ENCODE results near the gene PRIMA1.
"Not testable (repeated sequence)": the region's sequence is repeated elsewhere in the genome, so short reads cannot be mapped to it uniquely, and the experiment has no call there.

Gene PRIMA1, protein sequence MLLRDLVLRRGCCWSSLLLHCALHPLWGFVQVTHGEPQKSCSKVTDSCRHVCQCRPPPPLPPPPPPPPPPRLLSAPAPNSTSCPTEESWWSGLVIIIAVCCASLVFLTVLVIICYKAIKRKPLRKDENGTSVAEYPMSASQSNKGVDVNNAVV

DNA sequence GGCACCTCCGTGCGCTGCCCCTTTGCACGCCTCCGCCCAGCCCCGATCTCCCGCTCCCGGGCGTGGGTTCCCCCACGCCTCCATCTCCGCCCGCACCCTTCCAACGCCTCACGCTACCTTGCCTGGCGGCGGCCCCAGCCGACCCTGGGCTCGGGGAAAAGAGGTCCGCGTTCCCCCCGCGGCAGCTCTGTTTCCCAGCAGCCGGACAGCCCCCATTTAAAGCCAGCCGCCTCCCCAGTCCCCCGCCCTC is at the start of gene PRIMA1:
TSS of gene PRIMA1 (minus strand) at position 193 of the 250 bp plus-strand sequence. CDS start 767 bp downstream, outside the sequence.
- no peak for DNase-seq

DNA sequence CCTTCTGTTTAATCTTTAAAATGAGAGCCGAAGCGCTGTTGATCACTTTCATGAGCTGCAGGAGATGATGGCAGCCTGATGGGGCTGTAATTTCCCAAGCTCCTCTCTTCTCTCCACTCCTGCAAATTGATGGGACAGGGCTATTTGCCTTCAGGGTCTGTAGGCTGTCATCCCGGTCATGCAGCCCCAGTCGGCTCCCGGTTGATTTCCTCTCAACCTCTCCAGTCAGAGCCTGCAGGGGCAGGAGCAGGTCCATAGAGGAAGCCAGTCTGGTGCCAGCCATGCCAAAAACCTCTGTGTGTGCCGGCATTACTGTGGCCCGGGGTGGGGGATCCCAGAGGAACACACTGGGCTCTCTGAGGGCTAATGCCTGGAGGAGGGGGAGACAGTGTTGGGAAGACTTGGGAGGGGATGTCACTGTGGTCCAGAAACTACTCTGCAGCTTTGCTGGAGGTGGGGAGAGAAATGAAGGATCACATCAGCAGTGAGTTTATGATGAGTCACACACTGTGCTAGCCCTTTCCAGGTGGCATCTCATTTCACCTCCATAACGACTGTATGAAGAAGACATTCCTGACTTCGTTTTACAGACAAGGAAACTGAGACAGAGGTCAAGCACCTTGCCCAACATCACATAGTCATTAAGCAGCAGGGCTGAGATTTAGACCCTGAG is 46.5 kb upstream of the PRIMA1 start:
- no peak for DNase-seq

DNA sequence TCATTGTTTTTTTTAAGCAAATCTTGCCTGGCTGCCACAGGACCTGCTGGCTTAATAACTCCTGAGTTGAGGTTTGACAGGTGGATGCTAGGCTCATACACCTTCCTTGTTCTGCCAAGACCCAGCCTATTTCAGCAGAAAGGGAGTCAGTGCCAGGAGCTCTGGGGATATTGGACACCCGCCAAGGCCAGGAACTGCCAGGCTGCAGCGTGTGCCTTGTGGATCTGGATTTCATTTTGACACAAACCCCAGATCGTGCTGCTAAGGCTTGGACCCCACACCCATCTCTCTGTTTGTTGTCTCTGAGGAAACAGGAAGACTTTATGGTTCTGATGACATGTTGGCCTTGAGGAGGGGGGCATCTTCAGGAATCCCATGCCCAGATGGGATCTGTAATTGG is 44.4 kb upstream of the PRIMA1 start:
- no peak for DNase-seq

DNA sequence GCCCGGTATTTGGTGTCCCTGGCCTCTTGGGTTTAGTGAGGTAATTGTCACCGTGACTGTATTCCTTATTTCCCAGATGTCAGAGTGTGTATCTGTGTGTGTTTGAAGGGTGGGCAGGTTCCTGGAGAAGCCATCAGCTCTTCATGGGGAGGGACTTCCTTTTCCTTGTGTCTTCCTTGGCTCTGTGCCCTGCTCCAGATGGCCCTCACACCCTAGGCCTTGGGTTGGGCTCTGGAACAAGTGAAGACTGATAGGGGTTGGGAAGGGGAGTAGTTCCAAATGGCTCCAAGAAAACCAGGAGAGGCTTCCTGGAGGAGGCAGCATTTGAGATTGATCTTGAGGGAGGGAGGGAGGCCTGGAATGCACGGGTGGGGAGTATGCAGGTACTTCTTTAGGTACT is 43.8 kb upstream of the PRIMA1 start:
- no peak for DNase-seq

DNA sequence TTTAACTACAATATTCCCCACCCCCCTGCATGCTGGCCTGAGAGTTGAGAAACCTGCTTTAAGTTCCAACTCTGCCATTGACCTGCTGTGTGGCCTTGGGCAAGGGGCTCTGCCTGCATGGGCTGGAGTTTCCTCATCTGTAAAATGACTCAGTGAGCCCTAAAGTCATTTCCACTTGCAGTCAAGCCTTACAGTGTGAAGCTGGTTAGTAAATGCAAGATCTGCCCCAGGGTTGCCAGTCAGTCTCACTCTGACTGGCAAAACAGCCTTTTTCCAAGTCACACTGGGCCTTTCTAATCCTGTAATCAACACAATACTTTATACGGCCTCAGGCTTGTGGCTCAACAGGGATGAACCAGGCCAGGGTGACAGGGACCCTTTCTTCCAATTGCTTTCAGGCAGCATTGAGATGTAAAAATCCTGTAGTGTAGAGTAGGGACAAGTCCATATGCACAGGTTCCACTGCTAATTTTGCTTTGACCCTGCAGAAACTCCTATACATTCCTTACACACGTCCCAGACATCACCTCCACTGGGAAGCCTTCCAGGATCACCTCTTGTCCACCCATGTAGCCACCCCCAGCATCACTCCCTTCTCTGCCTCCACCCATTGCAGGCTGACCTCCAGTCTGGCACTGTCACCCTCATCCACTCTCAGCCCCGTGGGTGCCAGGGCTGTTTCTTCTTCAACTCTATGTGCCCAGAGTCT is 42.6 kb upstream of the PRIMA1 start:
- DNase-seq = no peak

DNA sequence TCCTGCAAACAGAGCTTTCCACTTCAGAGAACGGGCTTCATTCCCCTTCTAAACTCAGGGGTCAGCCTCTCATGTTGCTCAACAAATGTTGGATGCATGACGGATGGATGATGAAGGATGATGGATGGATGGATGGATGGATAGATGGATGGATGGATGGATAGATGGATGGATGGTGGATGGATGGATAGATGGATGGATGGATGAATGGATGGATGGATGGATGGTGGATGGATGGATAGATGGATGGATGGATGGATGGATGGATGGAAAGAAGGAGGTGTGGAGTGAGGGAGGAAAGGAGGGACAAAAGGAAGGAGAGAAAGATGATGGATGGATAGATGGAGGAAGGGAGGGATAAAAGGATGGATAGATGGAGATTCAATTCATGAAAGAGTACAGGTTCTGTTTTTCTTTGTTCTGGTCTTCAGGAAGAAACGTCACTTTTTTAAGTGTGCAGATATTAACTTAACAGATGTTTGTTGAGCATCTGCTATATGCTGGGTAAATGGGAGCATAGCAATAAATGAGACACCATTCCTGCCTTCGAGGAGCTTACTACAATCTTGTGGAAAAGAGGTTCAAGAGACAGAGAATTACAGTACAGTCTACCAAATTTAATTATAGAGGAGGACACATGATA is 41.7 kb upstream of the PRIMA1 start:
- no peak for DNase-seq

DNA sequence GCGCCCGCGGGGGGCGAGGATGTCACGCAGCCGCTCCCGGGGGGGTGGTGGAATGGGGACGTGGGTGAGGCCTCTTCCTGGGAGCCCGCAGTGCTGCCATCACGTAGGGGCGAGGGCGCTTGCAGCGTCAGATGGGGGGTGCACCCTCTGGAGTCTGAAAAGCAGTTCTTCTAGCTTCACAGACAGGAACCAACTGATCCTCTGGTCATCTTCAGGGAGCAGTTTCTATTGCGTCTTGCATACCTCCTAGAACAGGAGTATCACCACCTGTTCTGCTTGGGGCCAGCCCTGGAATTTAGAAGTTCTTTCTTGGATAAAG is 36.9 kb upstream of the PRIMA1 start:
- no peak for DNase-seq

DNA sequence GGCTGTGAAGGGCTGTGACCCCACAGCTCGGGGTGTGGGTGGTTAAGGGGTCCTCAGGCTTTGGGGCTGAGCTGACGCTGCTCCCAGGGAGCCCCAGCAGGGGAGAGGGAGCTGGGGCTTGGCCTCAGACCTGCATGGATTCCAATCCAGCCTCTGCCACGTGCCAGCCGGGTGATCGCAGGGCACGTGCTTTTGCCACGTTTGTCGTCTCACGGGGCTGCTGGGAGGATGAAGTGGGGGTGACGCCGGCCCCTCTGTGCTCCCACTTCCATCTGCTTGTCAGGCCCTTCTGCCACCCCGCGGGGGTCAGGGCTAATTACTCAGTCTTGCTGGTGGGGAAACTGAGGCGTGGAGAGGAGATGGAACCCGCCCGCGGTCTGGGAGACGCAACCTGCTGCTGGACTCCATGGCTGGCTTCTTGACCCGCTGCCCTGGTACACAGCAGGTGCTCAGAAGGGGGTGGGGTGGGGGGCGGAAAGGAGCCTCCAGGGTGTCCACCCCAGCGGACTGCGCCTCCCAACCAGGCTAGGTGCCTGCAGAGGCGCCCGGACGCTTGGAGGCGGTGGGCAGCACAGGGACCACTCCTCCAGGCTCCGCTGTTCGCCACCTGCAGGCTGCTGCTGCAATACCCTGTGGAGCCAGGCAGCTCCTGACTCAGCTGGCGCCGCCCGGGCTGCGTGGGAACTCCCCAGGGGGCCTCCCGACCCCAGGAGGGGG is 36.4 kb upstream of the PRIMA1 start:
- DNase-seq = no peak

DNA sequence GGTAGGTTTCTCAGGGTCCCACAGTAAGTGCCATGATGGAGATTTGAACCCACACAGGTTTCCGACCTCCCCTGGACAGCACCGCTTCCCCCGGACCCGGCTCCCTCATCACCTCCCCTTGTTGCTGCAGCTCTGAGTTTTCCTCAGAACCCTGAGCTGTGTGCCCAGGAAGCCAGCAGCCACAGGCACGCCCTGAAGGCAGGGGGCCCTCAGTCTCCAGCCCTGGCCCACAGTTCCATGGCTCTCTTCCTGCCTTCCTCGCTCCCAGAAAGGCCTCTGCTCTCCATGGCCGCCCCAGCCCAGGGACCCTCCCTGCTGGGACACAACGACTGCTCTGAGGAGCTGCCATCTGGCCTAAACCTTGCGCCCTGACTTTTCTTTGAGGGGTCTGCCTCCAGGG is 35.8 kb upstream of the PRIMA1 start:
- no peak for DNase-seq

DNA sequence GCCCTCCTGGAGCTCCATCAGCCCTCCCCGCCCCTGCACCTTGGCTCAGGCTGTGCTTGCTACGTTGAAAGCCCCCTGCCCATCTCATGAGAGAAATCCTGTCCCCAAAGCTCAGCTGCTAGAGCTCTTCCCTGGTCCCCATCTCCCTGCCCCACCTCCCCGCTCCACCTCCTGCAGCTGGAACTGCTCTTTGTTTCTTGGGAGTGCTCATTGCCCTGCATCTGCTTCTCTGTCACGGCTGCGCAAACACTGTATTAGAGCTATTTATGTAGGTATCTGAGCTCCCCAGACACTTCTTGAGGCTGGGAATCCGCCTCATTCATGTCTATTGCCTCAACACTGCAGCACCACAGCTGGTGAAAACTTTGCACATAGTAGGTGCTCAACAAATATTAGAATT is 32.8 kb upstream of the PRIMA1 start:
- DNase-seq = no peak

DNA sequence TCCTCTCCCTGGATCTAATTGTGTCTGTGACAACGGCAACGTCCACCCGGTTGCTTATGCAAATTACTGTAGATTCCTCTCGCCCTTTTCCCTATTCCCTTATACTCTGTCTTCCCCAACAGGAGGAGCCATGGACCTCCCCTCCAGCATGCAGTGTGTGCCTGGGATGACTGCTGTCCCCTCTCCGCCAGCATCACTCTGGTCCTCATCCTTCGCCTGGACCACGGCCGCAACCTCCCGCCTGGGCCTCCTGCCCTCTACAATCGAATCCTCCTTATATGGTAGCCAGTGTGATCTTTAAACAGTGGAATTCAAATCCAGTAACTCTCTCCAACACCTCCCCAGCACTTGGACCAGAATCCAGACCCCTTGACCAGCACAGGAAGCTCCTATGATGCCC is 30.6 kb upstream of the PRIMA1 start:
- no peak for DNase-seq

DNA sequence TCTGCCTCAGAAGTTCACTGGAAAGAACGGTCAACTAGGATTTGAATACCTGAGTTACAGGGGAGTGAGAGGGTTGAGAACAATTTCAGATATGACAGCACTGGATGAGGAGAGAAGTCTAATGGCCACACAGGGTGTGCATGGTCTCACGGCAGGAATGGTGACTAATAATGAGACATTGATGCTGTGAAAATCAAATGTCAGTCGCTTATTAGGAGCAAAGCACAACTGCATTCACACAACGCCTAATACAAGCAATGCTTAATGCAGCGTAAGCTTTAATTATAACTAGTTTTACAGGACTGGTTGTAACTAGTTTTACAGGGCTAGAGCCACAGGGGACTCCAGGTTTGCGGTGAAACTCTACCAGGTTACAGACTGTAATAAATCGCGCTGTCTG is 23.4 kb upstream of the PRIMA1 start:
- no peak for DNase-seq

DNA sequence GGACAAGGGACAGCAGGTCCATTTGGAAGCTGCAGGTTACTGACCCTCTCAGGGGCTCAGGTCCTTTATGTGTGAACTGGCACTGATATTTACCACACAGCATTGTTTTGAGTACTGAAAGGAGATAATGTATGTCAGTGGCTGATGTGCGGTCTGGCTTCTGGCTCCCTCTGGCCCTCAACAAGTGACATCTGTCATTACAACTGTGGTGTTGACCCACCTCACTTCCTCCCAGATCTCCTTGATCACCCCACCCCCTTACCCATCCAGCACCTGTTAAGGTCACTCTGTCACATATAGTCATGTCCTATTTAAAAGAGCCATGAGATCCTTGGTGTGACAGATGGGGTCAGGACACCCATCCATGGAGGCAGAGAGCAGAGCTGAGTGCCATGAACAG is 22.7 kb upstream of the PRIMA1 start:
- no peak for DNase-seq

DNA sequence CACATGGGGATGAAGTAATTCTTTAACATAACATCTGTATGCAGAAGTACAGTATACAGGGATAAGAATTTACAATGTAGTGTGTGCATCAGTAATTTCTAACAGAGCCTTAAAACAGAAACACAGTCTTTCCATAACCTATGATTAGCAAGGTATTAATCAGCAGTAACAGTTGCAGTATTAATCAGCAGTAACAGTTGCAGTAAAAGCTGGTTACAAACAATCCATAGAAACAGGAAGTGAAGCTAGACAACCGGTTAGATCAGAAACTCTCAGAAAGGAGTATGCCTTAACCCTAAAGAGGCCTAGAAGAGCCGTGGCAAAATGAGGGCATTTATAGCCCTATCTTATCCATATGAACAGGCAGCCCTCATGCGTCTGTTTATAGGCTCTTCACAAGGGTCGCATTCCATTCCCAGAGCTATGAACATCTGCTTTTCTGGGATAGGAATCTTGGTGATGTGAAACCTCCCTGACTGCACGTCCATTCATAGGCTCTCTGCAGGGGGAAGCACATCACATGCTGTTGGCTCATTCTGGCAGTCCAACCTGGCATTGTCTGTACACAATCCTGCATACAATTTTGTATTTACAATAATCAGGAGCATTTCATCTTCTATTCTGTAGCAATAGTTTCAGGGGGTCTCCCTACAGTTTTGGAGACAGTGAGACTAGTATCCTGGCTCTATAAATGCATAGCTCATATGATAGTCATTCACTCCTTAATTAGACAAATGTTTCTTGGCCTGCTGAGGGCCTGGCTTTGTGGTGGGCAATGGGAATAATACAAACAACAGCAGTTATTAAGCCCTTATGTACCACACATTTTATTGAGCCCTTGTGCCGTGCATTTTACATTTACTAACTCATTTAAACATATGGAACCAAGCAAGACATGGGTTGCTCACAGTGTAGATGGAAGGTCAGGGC is 21.5 kb upstream of the PRIMA1 start:
- not testable (repeated sequence) for DNase-seq

DNA sequence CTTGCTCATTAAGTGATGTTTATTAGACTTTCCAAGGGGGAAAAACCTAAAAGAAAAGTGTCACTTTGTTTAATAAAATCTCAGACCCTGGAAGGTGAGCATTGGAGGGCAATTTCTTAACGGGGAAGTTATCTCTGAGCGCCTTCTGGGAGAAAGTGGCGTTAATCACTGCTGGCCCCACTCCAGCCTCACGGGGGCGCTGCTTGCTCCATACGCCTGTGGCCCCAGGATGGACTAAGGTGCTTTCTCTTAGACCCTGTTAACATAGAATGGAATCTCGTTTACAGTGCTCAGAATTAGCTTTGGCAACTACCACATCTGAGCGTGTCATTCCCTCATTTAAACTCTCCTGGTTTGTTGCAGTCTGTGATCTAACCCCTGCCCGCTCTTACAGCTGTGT is 16.4 kb upstream of the PRIMA1 start:
- DNase-seq = no peak

DNA sequence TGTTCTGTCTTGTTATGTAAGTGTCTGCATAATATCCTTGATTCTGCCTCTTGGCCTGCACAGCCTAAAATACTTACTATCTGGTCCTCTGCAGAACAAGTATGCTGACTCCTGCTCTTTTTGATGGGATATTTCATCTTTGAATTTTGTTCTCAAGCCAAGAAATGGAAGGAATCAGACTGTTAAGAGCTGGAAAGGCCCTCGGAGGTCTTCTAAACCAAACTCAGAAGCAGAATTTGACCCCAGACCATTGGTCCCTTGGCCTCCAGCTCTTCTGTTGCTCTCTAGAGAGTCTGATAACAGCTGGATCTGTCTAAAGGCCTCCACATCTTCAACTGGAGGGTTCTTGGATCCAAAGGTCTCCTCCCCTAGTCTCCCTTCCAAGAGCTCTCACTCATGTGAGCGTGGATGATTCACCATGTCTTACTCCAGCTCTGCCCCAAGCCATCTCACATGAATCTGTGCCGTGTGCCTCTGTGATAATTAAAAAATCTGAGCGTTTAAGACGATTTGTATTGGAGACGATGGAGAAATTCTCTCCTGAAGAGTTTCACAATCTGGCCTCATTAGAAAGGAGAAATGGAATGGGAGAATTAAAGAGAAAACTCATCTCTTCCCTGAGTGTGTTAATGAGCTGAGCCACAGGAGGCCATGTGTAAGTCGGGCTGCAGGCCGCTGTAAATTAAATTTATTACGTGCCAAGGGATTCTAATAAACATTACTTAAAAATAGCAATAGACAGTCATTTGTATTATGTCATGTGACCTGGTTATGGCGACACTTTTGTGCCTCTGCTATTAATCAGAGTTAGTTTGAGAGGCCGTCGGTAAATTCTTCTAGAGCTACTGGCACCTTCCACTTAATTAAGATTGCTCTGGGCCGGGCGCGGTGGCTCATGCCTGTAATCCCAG is 15.4 kb upstream of the PRIMA1 start:
- no peak for DNase-seq

DNA sequence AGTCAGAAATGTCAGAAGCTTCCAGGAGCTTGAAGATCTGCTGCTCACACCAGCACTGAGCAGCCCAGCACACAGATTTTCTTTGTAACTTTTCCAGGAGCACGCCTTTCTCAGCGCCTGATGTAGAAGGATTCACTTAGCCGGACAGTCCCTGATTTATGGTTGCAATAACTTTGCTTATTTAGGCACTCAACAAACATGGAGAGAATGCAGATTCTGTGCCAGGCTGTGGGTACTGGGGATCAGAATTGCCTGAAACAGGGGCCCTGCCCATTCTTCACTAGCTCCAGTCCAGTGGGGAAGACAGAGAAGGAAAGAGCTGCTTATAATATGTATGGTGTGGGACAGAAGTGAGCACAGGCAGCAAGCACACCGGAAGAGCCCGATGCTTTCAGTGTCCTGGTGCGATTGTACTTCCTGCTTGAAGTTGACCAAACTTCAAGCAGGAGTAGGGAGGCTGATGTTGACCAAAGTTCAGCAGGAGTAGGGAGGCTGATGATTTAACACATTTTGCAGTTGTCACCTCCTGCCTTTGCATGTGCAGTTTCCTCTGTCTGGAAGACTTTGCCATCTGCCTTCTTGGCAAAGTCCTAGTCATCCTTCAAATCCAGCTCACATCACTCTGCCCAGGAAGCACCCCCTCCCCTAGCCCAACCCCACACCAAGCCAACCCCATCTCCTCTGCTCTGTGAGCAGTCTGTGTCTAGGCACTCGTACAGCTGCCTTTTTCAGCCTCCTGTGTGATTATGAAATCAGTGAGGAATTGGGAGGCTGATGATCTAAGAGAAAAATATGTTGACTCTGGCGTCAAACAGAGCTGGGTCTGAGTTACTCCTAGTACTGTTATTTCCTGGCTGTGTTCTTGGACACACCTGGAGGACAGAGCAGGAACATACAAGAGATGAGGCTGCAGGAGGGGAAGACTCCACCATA is 12.0 kb upstream of the PRIMA1 start:
- DNase-seq = no peak

DNA sequence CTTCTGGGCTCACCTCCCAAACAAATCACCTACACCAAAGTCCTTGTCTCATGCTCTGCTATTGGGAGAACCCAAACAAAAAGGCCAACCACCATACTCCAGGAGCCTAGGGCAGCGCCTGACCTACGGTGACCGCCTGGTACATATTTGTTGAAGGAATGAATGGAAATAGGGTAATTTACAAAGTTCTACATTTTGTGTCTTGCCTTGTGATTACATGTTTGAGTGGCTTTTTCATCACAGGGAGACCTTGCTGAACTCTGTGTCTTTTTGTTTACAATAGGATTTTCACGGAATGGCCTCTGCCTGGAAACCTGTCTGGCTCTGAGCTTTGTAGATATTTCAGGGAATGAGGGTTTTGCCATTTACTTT is 11.3 kb upstream of the PRIMA1 start:
- DNase-seq = no peak

DNA sequence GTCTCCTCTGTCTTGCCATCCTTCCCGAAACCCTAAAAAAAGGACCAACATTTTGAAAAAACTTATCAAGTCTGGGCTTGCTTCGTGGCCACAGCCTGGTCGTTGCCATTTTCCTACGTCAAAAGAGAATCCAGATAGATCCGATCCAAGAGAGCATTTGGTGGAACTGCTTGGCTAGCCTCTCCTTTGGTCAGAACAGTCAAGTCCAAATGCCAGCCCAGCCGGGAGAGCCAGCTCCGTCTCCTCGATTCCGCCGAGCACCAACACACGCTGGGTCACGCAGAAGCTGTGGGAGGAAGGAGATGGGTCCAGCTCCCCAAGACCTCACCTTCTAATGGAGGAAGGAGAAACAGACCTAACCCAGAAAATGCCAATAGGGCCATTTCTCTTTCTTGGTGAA is 9.3 kb upstream of the PRIMA1 start:
- no peak for DNase-seq

DNA sequence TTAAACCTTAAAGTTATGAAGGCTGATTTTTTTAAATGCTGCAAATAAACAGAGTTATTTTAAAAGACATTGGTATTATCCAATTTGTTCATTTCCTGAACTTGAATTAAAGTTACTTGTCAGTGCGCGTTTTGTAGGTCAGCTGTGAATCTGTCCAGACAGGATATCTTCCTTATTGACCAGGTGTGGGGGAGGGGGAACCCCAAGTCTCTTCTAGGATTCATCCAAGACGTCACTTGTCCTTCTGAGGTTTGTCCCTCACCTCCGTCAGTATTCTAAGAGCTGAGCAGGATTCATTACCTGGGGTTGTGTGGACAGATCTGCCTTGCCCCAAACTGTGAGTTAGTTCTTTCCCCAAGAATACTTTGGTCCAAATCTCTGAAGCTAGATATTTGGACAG is 8.8 kb upstream of the PRIMA1 start:
- DNase-seq = no peak

DNA sequence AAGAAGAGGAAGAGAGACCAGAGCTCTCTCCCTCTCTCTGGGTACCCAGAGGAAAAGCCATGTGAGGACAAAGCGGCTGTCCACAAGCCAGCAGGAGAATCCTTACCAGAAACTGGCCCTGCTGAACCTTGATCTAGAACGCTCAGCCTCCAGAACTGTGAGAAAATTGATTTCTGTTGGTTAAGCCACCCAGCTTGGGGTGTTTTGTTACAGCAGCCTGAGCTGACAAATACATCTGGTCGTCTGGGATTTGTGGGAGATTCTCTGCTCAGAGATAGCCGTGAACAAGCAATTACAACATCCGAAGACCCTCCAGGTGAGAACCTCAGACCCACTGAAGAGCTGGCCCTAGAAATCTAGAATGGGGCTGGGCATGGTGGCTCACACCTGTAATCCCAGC is 6.5 kb upstream of the PRIMA1 start:
- DNase-seq = no peak
